Measurements from ENCODE around the gene TMEM63A. TPM values are rescaled to one million over a fixed set of nuclear protein-coding genes. Genes with fewer than 3 reads are reported as not detected.

The TMEM63A gene
- polyA plus RNA-seq, 1 donor (not counting 4 experiments of a cell fraction or from before 2014, with no cell fraction given), result 16.5 TPM

GRCh38 chr1:225907341-225907740 is 25.2 kb upstream of the TMEM63A start:
- FAIRE-seq (no peak), DNase-seq (ENCODE audit: low read depth, low spot score) (no peak)
- H3K4me2 ChIP-seq (ENCODE audit: control insufficient read depth, extremely low read depth, insufficient read depth, low read depth, low read length), result no peak overlapping the region
- H3K9me1 ChIP-seq (ENCODE audit: control insufficient read depth, extremely low read depth, insufficient read depth, low read length), result no peaks in the 10 kb centered on the region
- TF ChIP-seq CTCF (optimal IDR thresholded peaks at IDR 0.05 in 1 of 3, IDR thresholded peaks at IDR 0.05 in 1 of 3, conservative IDR thresholded peaks at IDR 0.05 in 1 of 3; ENCODE audit: extremely low read depth in 1 of 3, insufficient read depth in 2 of 3, low read length in 3 of 3) (no peak), EZH2 (IDR thresholded peaks at IDR 0.05; ENCODE audit: low read length) (no peak)
- H3K4me1 ChIP-seq (ENCODE audit: control insufficient read depth, extremely low read depth, insufficient read depth, low read length), result peaks cover 8% of the 10 kb centered on the region
- H3K79me2 ChIP-seq (ENCODE audit: control insufficient read depth, insufficient read depth, low read length), result no peaks in the 10 kb centered on the region
- no peak overlapping the region for H2AFZ ChIP-seq (ENCODE audit: control insufficient read depth, low read length)
- H4K20me1 ChIP-seq (ENCODE audit: control insufficient read depth, extremely low read depth, insufficient read depth, low read length), result no peaks in the 10 kb centered on the region
- dilution Hi-C loops (cut with MboI; ENCODE audit: extremely low pct_ligation_motif_present, low sequenced_read_pairs), result no loop called here
- no peaks in the 10 kb centered on the region for H3K27me3 ChIP-seq (ENCODE audit: control insufficient read depth, extremely low read depth, insufficient read depth, low read length)
- H3K4me3 ChIP-seq (ENCODE audit: control insufficient read depth in 2 of 3, extremely low read depth in 1 of 3, insufficient read depth in 2 of 3, low read depth in 1 of 3, low read length in 3 of 3), result no peak overlapping the region
- H3K36me3 ChIP-seq (ENCODE audit: control insufficient read depth in 2 of 2, extremely low read depth in 1 of 2, insufficient read depth in 2 of 2, low read length in 2 of 2), result no peaks in the 10 kb centered on the region
- no peak overlapping the region for H3K27ac ChIP-seq (ENCODE audit: control insufficient read depth, insufficient read depth, low read length)
- no peak overlapping the region for H3K9ac ChIP-seq (ENCODE audit: control insufficient read depth, extremely low read depth, insufficient read depth, low read length)
- no peaks in the 10 kb centered on the region for H3K9me3 ChIP-seq (ENCODE audit: control insufficient read depth, low read depth, low read length)

GRCh38 chr1:225906467-225906866 is 24.3 kb upstream of the TMEM63A start:
- TF ChIP-seq EZH2 (IDR thresholded peaks at IDR 0.05; ENCODE audit: low read length) (no peak), CTCF (optimal IDR thresholded peaks at IDR 0.05 in 1 of 3, IDR thresholded peaks at IDR 0.05 in 1 of 3, conservative IDR thresholded peaks at IDR 0.05 in 1 of 3; ENCODE audit: extremely low read depth in 1 of 3, insufficient read depth in 2 of 3, low read length in 3 of 3) (no peak)
- dilution Hi-C loops (cut with MboI; ENCODE audit: extremely low pct_ligation_motif_present, low sequenced_read_pairs), result no loop called here
- Histone ChIP-seq H4K20me1 (ENCODE audit: control insufficient read depth, extremely low read depth, insufficient read depth, low read length) (no peaks in the 10 kb centered on the region), H3K36me3 (ENCODE audit: control insufficient read depth in 2 of 2, extremely low read depth in 1 of 2, insufficient read depth in 2 of 2, low read length in 2 of 2) (no peaks in the 10 kb centered on the region), H2AFZ (ENCODE audit: control insufficient read depth, low read length) (no peak overlapping the region), H3K9ac (ENCODE audit: control insufficient read depth, extremely low read depth, insufficient read depth, low read length) (no peak overlapping the region), H3K9me1 (ENCODE audit: control insufficient read depth, extremely low read depth, insufficient read depth, low read length) (no peaks in the 10 kb centered on the region), H3K4me3 (ENCODE audit: control insufficient read depth in 2 of 3, extremely low read depth in 1 of 3, insufficient read depth in 2 of 3, low read depth in 1 of 3, low read length in 3 of 3) (no peak overlapping the region), H3K4me2 (ENCODE audit: control insufficient read depth, extremely low read depth, insufficient read depth, low read depth, low read length) (no peak overlapping the region), H3K27ac (ENCODE audit: control insufficient read depth, insufficient read depth, low read length) (no peak overlapping the region), H3K9me3 (ENCODE audit: control insufficient read depth, low read depth, low read length) (no peaks in the 10 kb centered on the region), H3K27me3 (ENCODE audit: control insufficient read depth, extremely low read depth, insufficient read depth, low read length) (no peaks in the 10 kb centered on the region), H3K79me2 (ENCODE audit: control insufficient read depth, insufficient read depth, low read length) (no peaks in the 10 kb centered on the region), H3K4me1 (ENCODE audit: control insufficient read depth, extremely low read depth, insufficient read depth, low read length) (peaks cover 8% of the 10 kb centered on the region)
- DNase-seq (ENCODE audit: low read depth, low spot score), result no peak
- no peak for FAIRE-seq

Data from keratinocyte (primary cell).